ENCODE measurements around the gene DYRK1A.
A peak's percentile ranks its signal among the peaks of the same experiment; 100 is the strongest.

DYRK1A gene

GRCh38 chr21:37551993-37552355, 185.4 kb downstream of the DYRK1A start:
- Histone ChIP-seq H3K4me1 (ENCODE audit: control insufficient read depth in 2 of 2, insufficient read depth in 1 of 2, low read depth in 1 of 2, low read length in 2 of 2) (peaks cover 2 to 9% of the 10 kb centered on the region in 2 donors), H3K9me3 (replicated peaks in 1 of 2; ENCODE audit: control insufficient read depth in 2 of 2, insufficient read depth in 1 of 2, low read depth in 1 of 2, low read length in 2 of 2) (no peaks in the 10 kb centered on the region), H3K79me1 (ENCODE audit: low read depth, low read length) (no peaks in the 10 kb centered on the region), H3K27ac (replicated peaks; ENCODE audit: low read length) (no peak overlapping the region), H2AFZ (ENCODE audit: low read length) (peak overlapping the region; percentile 68), H3K36me3 (replicated peaks in 1 of 2; ENCODE audit: control insufficient read depth in 2 of 2, insufficient read depth in 2 of 2, low read length in 2 of 2) (no peaks in the 10 kb centered on the region), H3K4me2 (ENCODE audit: insufficient read depth, low read length, poor library complexity, severe bottlenecking) (no peak overlapping the region), H3K18ac (ENCODE audit: low read length) (no peak overlapping the region), H3K27me3 (ENCODE audit: control insufficient read depth in 3 of 3, insufficient read depth in 3 of 3, low read depth in 1 of 3, low read length in 3 of 3) (peaks cover 0 to 3% (median 0%) of the 10 kb centered on the region in 3 experiments), H2BK5ac (ENCODE audit: low read length) (no peak overlapping the region), H3K14ac (ENCODE audit: low read length) (no peak overlapping the region), H3K23ac (ENCODE audit: low read depth, low read length, poor library complexity) (no peak overlapping the region), H4K8ac (ENCODE audit: low read depth, low read length) (no peak overlapping the region), H2BK120ac (ENCODE audit: low read depth, low read length) (no peak overlapping the region), H3K4me3 (ENCODE audit: low read length in 2 of 2) (no peak overlapping the region), H3K4ac (ENCODE audit: low read length) (no peak overlapping the region), H4K91ac (ENCODE audit: low read depth, low read length, poor library complexity) (no peak overlapping the region), H2BK12ac (ENCODE audit: low read length) (no peak overlapping the region), H2AK5ac (ENCODE audit: low read depth, low read length) (no peak overlapping the region), H2BK15ac (ENCODE audit: low read length) (no peak overlapping the region), H3K9ac (ENCODE audit: low read depth, low read length, poor library complexity) (no peak overlapping the region)
- WGBS, 2 donors (ENCODE audit: extremely low coverage in 2 of 2, insufficient read length in 2 of 2, insufficient replicate concordance in 1 of 2), result no CpG with 5 or more reads among the region's 5 CpGs
- DNase-seq (ENCODE audit: low spot score), result no peak

- H3K79me1 ChIP-seq (ENCODE audit: low read depth, low read length), result no peaks in the 10 kb centered on the region
- H3K4me2 ChIP-seq (ENCODE audit: insufficient read depth, low read length, poor library complexity, severe bottlenecking), result no peak overlapping the region
- H2AK5ac ChIP-seq (ENCODE audit: low read depth, low read length), result no peak overlapping the region
- H3K36me3 ChIP-seq (replicated peaks in 1 of 2; ENCODE audit: control insufficient read depth in 2 of 2, insufficient read depth in 2 of 2, low read length in 2 of 2), result no peaks in the 10 kb centered on the region
- no peak overlapping the region for H4K8ac ChIP-seq (ENCODE audit: low read depth, low read length)
- H2BK15ac ChIP-seq (ENCODE audit: low read length), result no peak overlapping the region
- no peak overlapping the region for H3K27ac ChIP-seq (replicated peaks; ENCODE audit: low read length)
- H3K4ac ChIP-seq (ENCODE audit: low read length), result no peak overlapping the region
- H3K9ac ChIP-seq (ENCODE audit: low read depth, low read length, poor library complexity), result no peak overlapping the region
- H2BK5ac ChIP-seq (ENCODE audit: low read length), result no peak overlapping the region
- no peak overlapping the region for H3K14ac ChIP-seq (ENCODE audit: low read length)
- no peak overlapping the region for H3K23ac ChIP-seq (ENCODE audit: low read depth, low read length, poor library complexity)
- no peak overlapping the region for H2BK12ac ChIP-seq (ENCODE audit: low read length)
- no peaks in the 10 kb centered on the region for H3K9me3 ChIP-seq (replicated peaks in 1 of 2; ENCODE audit: control insufficient read depth in 2 of 2, insufficient read depth in 1 of 2, low read depth in 1 of 2, low read length in 2 of 2)
- DNase-seq (ENCODE audit: low spot score), result no peak
- WGBS, 2 donors (ENCODE audit: extremely low coverage in 2 of 2, insufficient read length in 2 of 2, insufficient replicate concordance in 1 of 2), result no CpG with 5 or more reads among the region's 10 CpGs
- H2AFZ ChIP-seq (ENCODE audit: low read length), result peak overlapping the region; percentile 30
- peaks cover 0 to 6% (median 0%) of the 10 kb centered on the region in 3 experiments for H3K27me3 ChIP-seq (ENCODE audit: control insufficient read depth in 3 of 3, insufficient read depth in 3 of 3, low read depth in 1 of 3, low read length in 3 of 3)
- no peak overlapping the region for H2BK120ac ChIP-seq (ENCODE audit: low read depth, low read length)
- peak overlapping the region; percentile 55 for H3K18ac ChIP-seq (ENCODE audit: low read length)
- no peak overlapping the region for H4K91ac ChIP-seq (ENCODE audit: low read depth, low read length, poor library complexity)
- peaks cover 2 to 9% of the 10 kb centered on the region in 2 donors for H3K4me1 ChIP-seq (ENCODE audit: control insufficient read depth in 2 of 2, insufficient read depth in 1 of 2, low read depth in 1 of 2, low read length in 2 of 2)
- no peak overlapping the region for H3K4me3 ChIP-seq (ENCODE audit: low read length in 2 of 2)
These were observed 186.0 kb downstream of the DYRK1A start for GRCh38 chr21:37552496-37553029.

GRCh38 chr21:37553078-37553481, 186.5 kb downstream of the DYRK1A start:
- no peaks in the 10 kb centered on the region for H3K36me3 ChIP-seq (replicated peaks in 1 of 2; ENCODE audit: control insufficient read depth in 2 of 2, insufficient read depth in 2 of 2, low read length in 2 of 2)
- no peaks in the 10 kb centered on the region for H3K9me3 ChIP-seq (replicated peaks in 1 of 2; ENCODE audit: control insufficient read depth in 2 of 2, insufficient read depth in 1 of 2, low read depth in 1 of 2, low read length in 2 of 2)
- H3K79me1 ChIP-seq (ENCODE audit: low read depth, low read length), result no peaks in the 10 kb centered on the region
- no peak overlapping the region for H3K9ac ChIP-seq (ENCODE audit: low read depth, low read length, poor library complexity)
- no peak overlapping the region for H2BK120ac ChIP-seq (ENCODE audit: low read depth, low read length)
- 100% methylated on average over 1 of the region's 10 CpGs; no CpG with 5 or more reads in 1 of the 2 donors for WGBS, 2 donors (ENCODE audit: extremely low coverage in 2 of 2, insufficient read length in 2 of 2, insufficient replicate concordance in 1 of 2)
- no peak overlapping the region for H2BK15ac ChIP-seq (ENCODE audit: low read length)
- H3K23ac ChIP-seq (ENCODE audit: low read depth, low read length, poor library complexity), result no peak overlapping the region
- no peak overlapping the region for H3K14ac ChIP-seq (ENCODE audit: low read length)
- no peak overlapping the region for H3K27ac ChIP-seq (replicated peaks; ENCODE audit: low read length)
- H2AFZ ChIP-seq (ENCODE audit: low read length), result peak overlapping the region; percentile 30
- H3K4me3 ChIP-seq (ENCODE audit: low read length in 2 of 2), result no peak overlapping the region
- DNase-seq (ENCODE audit: low spot score), result no peak
- no peak overlapping the region for H3K4ac ChIP-seq (ENCODE audit: low read length)
- H3K27me3 ChIP-seq (ENCODE audit: control insufficient read depth in 3 of 3, insufficient read depth in 3 of 3, low read depth in 1 of 3, low read length in 3 of 3), result peaks cover 0 to 7% (median 0%) of the 10 kb centered on the region in 3 experiments
- no peak overlapping the region for H2AK5ac ChIP-seq (ENCODE audit: low read depth, low read length)
- H3K18ac ChIP-seq (ENCODE audit: low read length), result peak overlapping the region; percentile 23
- H4K91ac ChIP-seq (ENCODE audit: low read depth, low read length, poor library complexity), result no peak overlapping the region
- H2BK5ac ChIP-seq (ENCODE audit: low read length), result no peak overlapping the region
- peaks cover 2 to 9% of the 10 kb centered on the region in 2 donors for H3K4me1 ChIP-seq (ENCODE audit: control insufficient read depth in 2 of 2, insufficient read depth in 1 of 2, low read depth in 1 of 2, low read length in 2 of 2)
- H4K8ac ChIP-seq (ENCODE audit: low read depth, low read length), result no peak overlapping the region
- H3K4me2 ChIP-seq (ENCODE audit: insufficient read depth, low read length, poor library complexity, severe bottlenecking), result no peak overlapping the region
- H2BK12ac ChIP-seq (ENCODE audit: low read length), result no peak overlapping the region

GRCh38 chr21:37554661-37555379, 188.2 kb downstream of the DYRK1A start:
- no peak overlapping the region for H3K4me2 ChIP-seq (ENCODE audit: insufficient read depth, low read length, poor library complexity, severe bottlenecking)
- no peak overlapping the region for H3K27ac ChIP-seq (replicated peaks; ENCODE audit: low read length)
- no peak overlapping the region for H3K14ac ChIP-seq (ENCODE audit: low read length)
- DNase-seq (ENCODE audit: low spot score), result no peak
- H2BK120ac ChIP-seq (ENCODE audit: low read depth, low read length), result no peak overlapping the region
- H2AK5ac ChIP-seq (ENCODE audit: low read depth, low read length), result no peak overlapping the region
- no peak overlapping the region for H3K23ac ChIP-seq (ENCODE audit: low read depth, low read length, poor library complexity)
- no peak overlapping the region for H4K8ac ChIP-seq (ENCODE audit: low read depth, low read length)
- peaks cover 0 to 7% (median 0%) of the 10 kb centered on the region in 3 experiments for H3K27me3 ChIP-seq (ENCODE audit: control insufficient read depth in 3 of 3, insufficient read depth in 3 of 3, low read depth in 1 of 3, low read length in 3 of 3)
- H2AFZ ChIP-seq (ENCODE audit: low read length), result no peak overlapping the region
- no peak overlapping the region for H3K9ac ChIP-seq (ENCODE audit: low read depth, low read length, poor library complexity)
- H3K18ac ChIP-seq (ENCODE audit: low read length), result no peak overlapping the region
- no peaks in the 10 kb centered on the region for H3K79me1 ChIP-seq (ENCODE audit: low read depth, low read length)
- no peaks in the 10 kb centered on the region for H3K9me3 ChIP-seq (replicated peaks in 1 of 2; ENCODE audit: control insufficient read depth in 2 of 2, insufficient read depth in 1 of 2, low read depth in 1 of 2, low read length in 2 of 2)
- no CpG with 5 or more reads among the region's 15 CpGs for WGBS, 2 donors (ENCODE audit: extremely low coverage in 2 of 2, insufficient read length in 2 of 2, insufficient replicate concordance in 1 of 2)
- no peak overlapping the region for H2BK15ac ChIP-seq (ENCODE audit: low read length)
- no peak overlapping the region for H3K4ac ChIP-seq (ENCODE audit: low read length)
- H3K36me3 ChIP-seq (replicated peaks in 1 of 2; ENCODE audit: control insufficient read depth in 2 of 2, insufficient read depth in 2 of 2, low read length in 2 of 2), result no peaks in the 10 kb centered on the region
- no peak overlapping the region for H4K91ac ChIP-seq (ENCODE audit: low read depth, low read length, poor library complexity)
- no peak overlapping the region for H2BK5ac ChIP-seq (ENCODE audit: low read length)
- H2BK12ac ChIP-seq (ENCODE audit: low read length), result no peak overlapping the region
- peaks cover 2 to 9% of the 10 kb centered on the region in 2 donors for H3K4me1 ChIP-seq (ENCODE audit: control insufficient read depth in 2 of 2, insufficient read depth in 1 of 2, low read depth in 1 of 2, low read length in 2 of 2)
- H3K4me3 ChIP-seq (ENCODE audit: low read length in 2 of 2), result no peak overlapping the region

Data from neuronal stem cell (in vitro differentiated cells).